Heart left ventricle (tissue), 13 donors: ENCODE data around the gene CTDSP2.

Experiments
- CTCF ChIP-seq, 12 donors: fragments of 200-600 bp; sonication (generic) in 4 of 12; IDR thresholded peaks; one replicate each; pipeline versions ENCODE4 v1.5.0 to v1.8.0; 2018 to 2022; ENCODE audit warnings: antibody characterized with exemption in 12 of 12, mild to moderate bottlenecking in 5 of 12
- POLR2A ChIP-seq, 2 donors: fragments of 450-650 bp; IDR thresholded peaks; one replicate each; pipeline ENCODE4 v1.6.1; 2017; ENCODE audit warnings: antibody characterized with exemption in 2 of 2, mild to moderate bottlenecking in 2 of 2, moderate library complexity in 2 of 2
- donor health status: ischemic (EF 13 %, LVEDD 7.1; RV severe dilation, severe dysfunction).
- donor health status: DM: no; HTN: yes; CAD: no.
- donor health status: DM: no; HTN: no; CAD: no.
- donor health status: ischemic (EF 25% LVEDD 6.9; RV normal size, moderate dysfunction).
- donor health status: ischemic (EF 25% LVEDD 5.7; RV mildly dilated, moderate dysfunction).
- donor health status: ischemic (EF 35%, LVEDD 5.7; RV mildly dilated, moderate dysfunction).
- donor health status: nonischemic (EF 11% LVEDD 7.7; RV severe dilation, severe dysfunction).
- donor health status: DM: yes; HTN: yes; CAD: no.
- donor health status: PGD.
- donor health status: ischemic (EF 29% LVEDD 5.4; RV normal size, mild dysfunction).
- donor health status: nonischemic (EF 23%, LVEDD 6.1; RV moderate dilation, normal function).

- TF ChIP-seq CTCF (IDR thresholded peaks at IDR 0.05) (no peak), POLR2A (IDR thresholded peaks at IDR 0.05) (no peak)
These were observed 15.4 kb upstream of the CTDSP2 start for GRCh38 chr12:57861967-57862366.
